ENCODE results near the gene CRKL.

Gene CRKL

GRCh38 chr22:20997536-20998257, 80.5 kb downstream of the CRKL start:
- H4K20me1 ChIP-seq (ENCODE audit: insufficient read depth, low read length) = 0 out of 2 replicates have a peak, but pooled peaks cover 3% of the 10 kb centered on the region
- H3K79me2 ChIP-seq (ENCODE audit: low read length) = peaks cover 23% of the 10 kb centered on the region
- H3K27ac ChIP-seq (ENCODE audit: low read length) = no peak overlapping the region
- TF ChIP-seq, protein P1, sequence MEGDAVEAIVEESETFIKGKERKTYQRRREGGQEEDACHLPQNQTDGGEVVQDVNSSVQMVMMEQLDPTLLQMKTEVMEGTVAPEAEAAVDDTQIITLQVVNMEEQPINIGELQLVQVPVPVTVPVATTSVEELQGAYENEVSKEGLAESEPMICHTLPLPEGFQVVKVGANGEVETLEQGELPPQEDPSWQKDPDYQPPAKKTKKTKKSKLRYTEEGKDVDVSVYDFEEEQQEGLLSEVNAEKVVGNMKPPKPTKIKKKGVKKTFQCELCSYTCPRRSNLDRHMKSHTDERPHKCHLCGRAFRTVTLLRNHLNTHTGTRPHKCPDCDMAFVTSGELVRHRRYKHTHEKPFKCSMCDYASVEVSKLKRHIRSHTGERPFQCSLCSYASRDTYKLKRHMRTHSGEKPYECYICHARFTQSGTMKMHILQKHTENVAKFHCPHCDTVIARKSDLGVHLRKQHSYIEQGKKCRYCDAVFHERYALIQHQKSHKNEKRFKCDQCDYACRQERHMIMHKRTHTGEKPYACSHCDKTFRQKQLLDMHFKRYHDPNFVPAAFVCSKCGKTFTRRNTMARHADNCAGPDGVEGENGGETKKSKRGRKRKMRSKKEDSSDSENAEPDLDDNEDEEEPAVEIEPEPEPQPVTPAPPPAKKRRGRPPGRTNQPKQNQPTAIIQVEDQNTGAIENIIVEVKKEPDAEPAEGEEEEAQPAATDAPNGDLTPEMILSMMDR (IDR thresholded peaks at IDR 0.05; ENCODE audit: low read depth, low read length) = no peak
- no peak for TF ChIP-seq EZH2phosphoT487 (IDR thresholded peaks at IDR 0.05; ENCODE audit: low read depth)
- H3K4me2 ChIP-seq (ENCODE audit: low read length) = no peak overlapping the region
- peaks cover 10% of the 10 kb centered on the region for H3K4me1 ChIP-seq (ENCODE audit: low read length)
- peaks cover 42% of the 10 kb centered on the region for H3K36me3 ChIP-seq (replicated peaks; ENCODE audit: low read depth, low read length)
- no peak overlapping the region for H3K9ac ChIP-seq (ENCODE audit: low read length)
- H3K27me3 ChIP-seq (ENCODE audit: low read depth, low read length) = no peaks in the 10 kb centered on the region
- no peaks in the 10 kb centered on the region for H3K9me3 ChIP-seq (ENCODE audit: insufficient read depth, low read length)
- H2AFZ ChIP-seq (ENCODE audit: low read depth, low read length) = no peak overlapping the region
- no peak overlapping the region for H3K4me3 ChIP-seq (ENCODE audit: low read length)

DNA sequence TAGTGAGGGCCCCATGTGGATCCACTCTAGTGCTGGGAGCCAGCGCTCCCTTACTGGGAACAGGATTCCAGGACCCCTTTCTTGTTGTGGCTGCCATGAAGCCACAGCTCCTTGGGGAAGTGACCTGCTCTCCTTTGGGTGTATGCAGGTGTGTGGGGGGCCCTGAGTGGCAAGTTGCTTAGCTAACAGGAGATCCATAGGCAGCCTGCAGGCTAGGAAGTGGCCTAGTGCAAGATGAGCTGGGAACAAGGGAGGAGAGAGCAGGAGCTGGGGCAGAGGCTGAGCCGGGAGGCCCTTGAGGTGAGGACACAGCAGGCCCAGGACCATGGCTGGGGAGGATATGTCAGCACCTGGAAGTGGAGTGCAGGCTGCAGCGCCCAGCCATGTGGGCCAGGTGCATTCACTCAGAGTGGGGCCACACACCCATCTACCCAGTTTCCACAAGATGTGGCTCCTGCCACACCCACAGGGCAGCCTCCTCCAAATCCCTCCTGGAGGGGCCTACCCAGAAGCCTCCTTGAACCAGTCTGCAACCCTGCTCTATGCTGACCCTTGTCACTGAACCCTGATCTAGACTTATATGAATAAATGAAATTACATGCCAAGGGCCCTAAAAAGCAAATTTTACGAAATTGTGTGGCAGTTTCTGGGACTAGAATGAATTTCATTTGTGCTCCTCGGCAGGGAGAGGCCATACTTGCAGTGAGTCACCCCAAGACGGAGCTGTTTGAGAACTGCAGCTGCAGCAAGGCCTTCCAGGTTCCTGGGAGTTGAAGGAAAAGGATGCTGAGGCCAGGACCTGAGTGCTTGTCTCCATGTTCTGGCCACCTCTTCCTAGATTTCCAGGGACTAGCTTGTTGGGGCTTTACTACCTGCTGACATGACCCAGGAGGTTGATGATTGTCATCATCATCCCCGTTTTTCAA, 81.5 kb downstream of the CRKL start:
- no peak overlapping the region for H3K4me3 ChIP-seq (ENCODE audit: low read length)
- 0 out of 2 replicates have a peak, but pooled peaks cover 3% of the 10 kb centered on the region for H4K20me1 ChIP-seq (ENCODE audit: insufficient read depth, low read length)
- H3K36me3 ChIP-seq (replicated peaks; ENCODE audit: low read depth, low read length) = peaks cover 42% of the 10 kb centered on the region
- TF ChIP-seq, protein P1 (IDR thresholded peaks at IDR 0.05; ENCODE audit: low read depth, low read length) = no peak
- TF ChIP-seq EZH2phosphoT487 (IDR thresholded peaks at IDR 0.05; ENCODE audit: low read depth) = no peak
- H3K79me2 ChIP-seq (ENCODE audit: low read length) = peaks cover 32% of the 10 kb centered on the region
- no peak overlapping the region for H3K4me2 ChIP-seq (ENCODE audit: low read length)
- H3K27me3 ChIP-seq (ENCODE audit: low read depth, low read length) = no peaks in the 10 kb centered on the region
- no peak overlapping the region for H3K9ac ChIP-seq (ENCODE audit: low read length)
- peaks cover 18% of the 10 kb centered on the region for H3K4me1 ChIP-seq (ENCODE audit: low read length)
- H3K27ac ChIP-seq (ENCODE audit: low read length) = no peak overlapping the region
- no peaks in the 10 kb centered on the region for H3K9me3 ChIP-seq (ENCODE audit: insufficient read depth, low read length)
- H2AFZ ChIP-seq (ENCODE audit: low read depth, low read length) = no peak overlapping the region

DNA sequence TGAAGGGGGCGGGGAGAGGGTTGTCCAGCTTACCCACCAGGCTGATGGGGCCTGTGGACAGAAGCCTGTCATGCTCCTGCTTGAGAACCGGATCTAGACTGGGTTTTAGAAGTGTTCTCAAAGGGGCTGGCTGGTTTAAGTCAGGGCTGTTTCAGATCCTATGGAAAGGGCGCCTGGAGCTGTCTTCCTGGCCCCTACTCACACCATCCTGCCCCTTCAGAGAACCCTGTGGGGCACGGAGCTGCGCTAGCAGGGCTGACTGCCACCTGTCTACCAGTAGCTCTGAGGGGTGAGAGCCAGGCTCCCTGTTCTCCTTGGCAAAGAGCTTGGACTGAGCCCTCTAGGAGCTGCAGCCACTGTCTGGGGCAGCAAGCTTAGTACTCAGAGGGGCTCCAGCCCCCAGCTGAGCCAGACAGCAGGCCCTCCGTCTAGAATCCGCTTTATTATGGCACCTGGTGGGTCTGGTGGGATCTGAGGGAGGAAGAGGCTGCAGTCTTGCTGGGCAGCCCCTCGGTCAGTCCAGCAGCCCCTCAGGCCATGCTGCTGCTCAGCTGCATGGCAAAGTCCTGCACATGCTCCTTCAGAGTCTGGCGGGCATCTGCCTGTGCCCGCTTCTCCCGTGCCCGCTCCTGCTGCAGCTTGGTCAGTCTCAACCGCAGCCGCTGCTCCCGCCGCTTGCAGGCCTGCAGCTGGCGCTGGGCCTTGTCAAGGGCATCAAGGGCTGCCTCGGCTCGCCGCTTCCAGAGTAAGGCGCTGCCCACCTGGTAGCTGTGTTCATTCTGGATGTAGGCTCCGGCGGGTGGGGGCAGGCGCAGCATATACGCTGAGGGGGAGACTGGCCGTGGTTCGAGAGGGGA, 82.4 kb downstream of the CRKL start:
- H4K20me1 ChIP-seq (ENCODE audit: insufficient read depth, low read length) = 0 out of 2 replicates have a peak, but pooled peaks cover 3% of the 10 kb centered on the region
- H2AFZ ChIP-seq (ENCODE audit: low read depth, low read length) = no peak overlapping the region
- H3K36me3 ChIP-seq (replicated peaks; ENCODE audit: low read depth, low read length) = peaks cover 42% of the 10 kb centered on the region
- no peak for TF ChIP-seq EZH2phosphoT487 (IDR thresholded peaks at IDR 0.05; ENCODE audit: low read depth)
- TF ChIP-seq, protein P1 (IDR thresholded peaks at IDR 0.05; ENCODE audit: low read depth, low read length) = no peak
- H3K27ac ChIP-seq (ENCODE audit: low read length) = no peak overlapping the region
- H3K4me2 ChIP-seq (ENCODE audit: low read length) = 0 out of 2 replicates have a peak overlapping the region, but pooled peaks have one; percentile 75
- H3K9me3 ChIP-seq (ENCODE audit: insufficient read depth, low read length) = no peaks in the 10 kb centered on the region
- H3K79me2 ChIP-seq (ENCODE audit: low read length) = peaks cover 35% of the 10 kb centered on the region
- H3K4me3 ChIP-seq (ENCODE audit: low read length) = no peak overlapping the region
- H3K4me1 ChIP-seq (ENCODE audit: low read length) = peaks cover 18% of the 10 kb centered on the region
- H3K27me3 ChIP-seq (ENCODE audit: low read depth, low read length) = no peaks in the 10 kb centered on the region
- H3K9ac ChIP-seq (ENCODE audit: low read length) = no peak overlapping the region
